Endothelial cell (in vitro differentiated cells): ENCODE results near the gene CALN1. TPM values are rescaled to one million over a fixed set of nuclear protein-coding genes. Genes with fewer than 3 reads are reported as not detected.

ENCODE experiments used
- DNase-seq: peaks from one replicate; pipeline ENCODE4 v3.0.0; 2021; ENCODE audit warnings: low spot score
- H3K27ac Mint-ChIP-seq: one replicate; pipeline ENCODE4 v1.8.0; 2021; ENCODE audit warnings: mixed read lengths, inconsistent platforms; ENCODE audit not compliant: unreplicated experiment
- H3K27me3 Mint-ChIP-seq: one replicate; pipeline ENCODE4 v1.8.0; 2021; ENCODE audit warnings: mild to moderate bottlenecking, moderate library complexity, mixed read lengths, inconsistent platforms; ENCODE audit not compliant: unreplicated experiment
- H3K36me3 Mint-ChIP-seq: one replicate; pipeline ENCODE4 v1.8.0; 2021; ENCODE audit warnings: mild to moderate bottlenecking, low read depth, mixed read lengths, inconsistent platforms; ENCODE audit not compliant: unreplicated experiment
- H3K4me1 Mint-ChIP-seq: one replicate; pipeline ENCODE4 v1.8.0; 2021; ENCODE audit warnings: mild to moderate bottlenecking, mixed read lengths, inconsistent platforms; ENCODE audit not compliant: unreplicated experiment
- H3K4me3 Mint-ChIP-seq: one replicate; pipeline ENCODE4 v1.8.0; 2021; ENCODE audit warnings: mild to moderate bottlenecking, mixed read lengths, inconsistent platforms; ENCODE audit not compliant: unreplicated experiment
- H3K9me3 Mint-ChIP-seq: one replicate; pipeline ENCODE4 v1.8.0; 2021; ENCODE audit warnings: mixed read lengths, inconsistent platforms; ENCODE audit not compliant: unreplicated experiment
- total RNA-seq: library from RNA; stranded (reverse); fragmentation: NEBNext Ultra II Directional; extraction: Animal tissue kit (Norgen Biotek cat#: 25700); gene quantifications from one replicate; pipeline ENCODE4 v1.2.1, GENCODE V29; 2021; ENCODE audit not compliant: unreplicated experiment
- TF ChIP-seq, protein P1 (sequence below): fragments of 200-600 bp; sonication (generic); IDR thresholded peaks from one replicate; pipeline ENCODE4 v1.5.0; 2021; ENCODE audit warnings: antibody characterized with exemption; ENCODE audit not compliant: unreplicated experiment

The CALN1 gene
- total RNA-seq, 1 donor from 2014 or later = 1.4 TPM

DNA sequence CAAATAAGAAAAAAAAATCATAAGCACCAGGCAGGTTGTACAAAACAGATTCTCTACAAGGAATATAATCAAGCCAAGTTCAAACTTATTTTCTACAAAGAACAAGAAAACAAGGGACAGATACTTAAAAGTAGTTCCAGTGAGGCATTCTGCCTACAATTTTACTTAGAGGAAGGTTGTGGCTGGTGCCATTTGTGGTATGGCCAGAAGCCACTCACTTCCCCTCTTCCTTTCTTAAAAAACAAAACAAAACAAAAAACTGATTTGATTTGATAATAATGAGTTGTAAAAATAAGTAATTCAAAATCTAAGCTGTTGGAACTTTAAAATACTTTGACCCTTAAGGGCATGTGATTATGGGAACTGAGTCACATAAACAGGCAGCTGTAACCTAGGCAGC is 420.6 kb downstream of the CALN1 start:
- Mint-ChIP-seq H3K9me3 (no peaks in the 10 kb centered on the region), H3K4me3 (no peak overlapping the region), H3K36me3 (peaks cover 3% of the 10 kb centered on the region), H3K4me1 (no peaks in the 10 kb centered on the region), H3K27ac (no peak overlapping the region), H3K27me3 (peaks cover 3% of the 10 kb centered on the region)
- TF ChIP-seq, protein P1, sequence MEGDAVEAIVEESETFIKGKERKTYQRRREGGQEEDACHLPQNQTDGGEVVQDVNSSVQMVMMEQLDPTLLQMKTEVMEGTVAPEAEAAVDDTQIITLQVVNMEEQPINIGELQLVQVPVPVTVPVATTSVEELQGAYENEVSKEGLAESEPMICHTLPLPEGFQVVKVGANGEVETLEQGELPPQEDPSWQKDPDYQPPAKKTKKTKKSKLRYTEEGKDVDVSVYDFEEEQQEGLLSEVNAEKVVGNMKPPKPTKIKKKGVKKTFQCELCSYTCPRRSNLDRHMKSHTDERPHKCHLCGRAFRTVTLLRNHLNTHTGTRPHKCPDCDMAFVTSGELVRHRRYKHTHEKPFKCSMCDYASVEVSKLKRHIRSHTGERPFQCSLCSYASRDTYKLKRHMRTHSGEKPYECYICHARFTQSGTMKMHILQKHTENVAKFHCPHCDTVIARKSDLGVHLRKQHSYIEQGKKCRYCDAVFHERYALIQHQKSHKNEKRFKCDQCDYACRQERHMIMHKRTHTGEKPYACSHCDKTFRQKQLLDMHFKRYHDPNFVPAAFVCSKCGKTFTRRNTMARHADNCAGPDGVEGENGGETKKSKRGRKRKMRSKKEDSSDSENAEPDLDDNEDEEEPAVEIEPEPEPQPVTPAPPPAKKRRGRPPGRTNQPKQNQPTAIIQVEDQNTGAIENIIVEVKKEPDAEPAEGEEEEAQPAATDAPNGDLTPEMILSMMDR = no peak
- no peak for DNase-seq

DNA sequence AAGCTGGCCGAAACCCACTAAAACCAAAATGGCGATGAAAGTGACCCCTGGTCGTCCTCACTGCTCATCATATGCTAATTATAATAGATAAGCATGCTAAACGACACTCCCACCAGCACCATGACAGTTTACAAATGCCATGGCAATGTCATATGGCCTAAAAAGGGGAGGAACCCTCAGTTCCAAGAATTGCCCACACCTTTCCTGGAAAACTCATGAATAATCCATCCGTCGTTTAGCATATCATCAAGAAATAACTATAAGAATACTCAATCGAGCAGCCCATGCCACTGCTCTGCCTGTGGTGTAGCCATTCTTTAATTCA is 422.0 kb downstream of the CALN1 start:
- Mint-ChIP-seq H3K4me1 (no peaks in the 10 kb centered on the region), H3K36me3 (peaks cover 3% of the 10 kb centered on the region), H3K27me3 (peaks cover 3% of the 10 kb centered on the region), H3K27ac (no peak overlapping the region), H3K9me3 (no peaks in the 10 kb centered on the region), H3K4me3 (no peak overlapping the region)
- DNase-seq = no peak
- TF ChIP-seq, protein P1 = no peak

DNA sequence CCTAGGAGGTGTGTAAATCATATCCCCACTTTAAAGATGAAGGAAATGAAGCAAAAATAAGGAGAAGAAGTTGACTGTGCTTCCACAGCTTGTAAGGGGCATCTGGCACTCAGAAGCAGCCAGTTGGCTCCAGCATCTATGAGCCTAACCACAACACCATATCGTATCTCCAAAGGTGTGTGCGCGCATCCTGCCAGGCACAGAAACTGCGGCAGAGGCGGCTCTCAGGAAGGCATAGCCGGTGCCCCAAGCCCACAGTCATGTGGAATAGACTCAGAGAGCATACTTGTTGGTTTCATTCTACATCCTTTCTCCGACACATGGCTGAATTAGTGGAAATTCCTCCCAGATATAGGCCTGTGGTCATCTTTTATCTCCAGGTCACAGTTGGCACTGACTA is 423.9 kb downstream of the CALN1 start:
- no peaks in the 10 kb centered on the region for H3K4me1 Mint-ChIP-seq
- H3K9me3 Mint-ChIP-seq = no peaks in the 10 kb centered on the region
- H3K4me3 Mint-ChIP-seq = no peak overlapping the region
- DNase-seq = no peak
- peaks cover 3% of the 10 kb centered on the region for H3K27me3 Mint-ChIP-seq
- no peak overlapping the region for H3K27ac Mint-ChIP-seq
- TF ChIP-seq, protein P1 = no peak
- H3K36me3 Mint-ChIP-seq = no peaks in the 10 kb centered on the region

DNA sequence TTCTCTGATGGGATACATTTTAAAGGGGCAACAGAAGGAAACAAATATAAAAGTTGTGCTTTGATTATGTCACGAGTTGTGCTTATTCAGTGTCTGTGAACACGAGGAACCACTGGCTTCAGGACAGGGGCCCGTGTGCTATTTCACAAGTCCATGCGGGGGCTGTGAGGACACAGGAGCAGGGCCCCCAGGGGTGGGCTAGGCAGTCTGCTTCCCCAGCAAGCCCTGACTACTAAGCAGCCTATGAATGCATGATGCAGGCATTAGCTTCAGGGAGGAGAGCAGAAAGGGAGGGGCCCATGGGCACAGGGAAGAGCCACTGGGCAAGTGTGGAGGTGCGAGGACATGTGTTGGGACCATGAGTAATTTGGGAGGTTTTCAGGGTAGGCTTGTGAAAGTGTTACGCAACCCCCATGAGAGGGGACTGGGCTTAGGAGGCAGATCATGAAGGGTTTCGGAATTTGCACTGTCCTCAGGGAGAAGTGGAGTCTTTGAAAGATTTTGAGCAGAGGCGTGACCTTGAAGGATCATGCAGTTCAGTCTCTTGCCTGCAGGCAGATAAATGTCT is 424.9 kb downstream of the CALN1 start:
- H3K27ac Mint-ChIP-seq = no peak overlapping the region
- TF ChIP-seq, protein P1 = no peak
- no peak overlapping the region for H3K4me3 Mint-ChIP-seq
- DNase-seq = no peak
- no peaks in the 10 kb centered on the region for H3K36me3 Mint-ChIP-seq
- peaks cover 3% of the 10 kb centered on the region for H3K27me3 Mint-ChIP-seq
- H3K9me3 Mint-ChIP-seq = no peaks in the 10 kb centered on the region
- no peaks in the 10 kb centered on the region for H3K4me1 Mint-ChIP-seq

DNA sequence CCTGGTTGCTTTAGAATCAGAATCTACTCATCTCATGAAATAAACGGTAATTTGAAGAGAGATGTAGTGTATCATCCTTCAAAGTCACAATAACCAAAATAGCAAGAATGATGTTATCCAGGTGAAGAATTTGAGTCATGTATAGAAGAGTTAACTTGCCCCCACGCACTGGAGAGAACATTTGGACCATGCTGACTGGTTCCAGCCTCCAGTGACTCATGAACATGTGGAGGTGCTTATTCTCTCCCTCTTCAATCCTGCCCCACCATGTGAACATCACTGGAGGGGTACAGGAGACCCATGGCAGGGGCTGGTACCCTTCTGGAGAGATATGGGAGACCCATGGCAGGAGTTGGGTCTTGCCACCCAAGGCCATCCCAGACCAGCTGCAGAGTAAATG is 427.8 kb downstream of the CALN1 start:
- H3K27me3 Mint-ChIP-seq = peaks cover 6% of the 10 kb centered on the region
- H3K27ac Mint-ChIP-seq = no peak overlapping the region
- TF ChIP-seq, protein P1 = no peak
- H3K4me3 Mint-ChIP-seq = no peak overlapping the region
- no peaks in the 10 kb centered on the region for H3K36me3 Mint-ChIP-seq
- DNase-seq = no peak
- H3K4me1 Mint-ChIP-seq = no peaks in the 10 kb centered on the region
- no peaks in the 10 kb centered on the region for H3K9me3 Mint-ChIP-seq
